SU-DHL-6 (cell line): Measurements from ENCODE around the gene CENPF.

Source experiments
- EZH2phosphoT487 ChIP-seq: fragments of 200-600 bp; sonication (generic), shearing (Covaris generic); conservative IDR thresholded peaks from 2 replicates; pipeline ENCODE4 v1.6.1; 2018; ENCODE audit warnings: mild to moderate bottlenecking, antibody characterized with exemption, low read length, moderate library complexity, mixed read lengths
- TF ChIP-seq, protein P1 (sequence below): fragments of 200-600 bp; sonication (generic); IDR thresholded peaks from one replicate; pipeline ENCODE4 v1.5.1; 2017; ENCODE audit warnings: antibody characterized with exemption, mild to moderate bottlenecking, low read length, moderate library complexity; ENCODE audit not compliant: insufficient read depth, poor library complexity, severe bottlenecking

DNA sequence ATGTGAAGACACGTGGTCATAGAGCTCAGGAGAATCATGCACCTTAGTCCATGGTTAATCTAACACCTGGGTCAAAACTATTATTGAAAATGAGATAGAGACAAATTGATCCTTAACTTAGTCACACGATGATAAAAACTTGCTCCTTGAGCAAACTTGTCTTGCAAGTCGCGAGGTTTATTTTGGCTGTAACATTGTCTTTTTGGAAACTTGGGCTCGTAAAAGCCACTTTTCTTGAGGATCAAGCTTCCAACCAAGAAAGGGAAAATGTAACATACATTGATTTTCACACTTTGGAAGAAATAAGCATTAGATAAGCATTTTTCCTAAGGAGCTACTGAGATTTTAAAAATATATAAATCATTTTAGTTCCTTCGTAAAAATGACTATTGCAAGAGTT, 19.9 kb upstream of the CENPF start:
- TF ChIP-seq, protein P1, sequence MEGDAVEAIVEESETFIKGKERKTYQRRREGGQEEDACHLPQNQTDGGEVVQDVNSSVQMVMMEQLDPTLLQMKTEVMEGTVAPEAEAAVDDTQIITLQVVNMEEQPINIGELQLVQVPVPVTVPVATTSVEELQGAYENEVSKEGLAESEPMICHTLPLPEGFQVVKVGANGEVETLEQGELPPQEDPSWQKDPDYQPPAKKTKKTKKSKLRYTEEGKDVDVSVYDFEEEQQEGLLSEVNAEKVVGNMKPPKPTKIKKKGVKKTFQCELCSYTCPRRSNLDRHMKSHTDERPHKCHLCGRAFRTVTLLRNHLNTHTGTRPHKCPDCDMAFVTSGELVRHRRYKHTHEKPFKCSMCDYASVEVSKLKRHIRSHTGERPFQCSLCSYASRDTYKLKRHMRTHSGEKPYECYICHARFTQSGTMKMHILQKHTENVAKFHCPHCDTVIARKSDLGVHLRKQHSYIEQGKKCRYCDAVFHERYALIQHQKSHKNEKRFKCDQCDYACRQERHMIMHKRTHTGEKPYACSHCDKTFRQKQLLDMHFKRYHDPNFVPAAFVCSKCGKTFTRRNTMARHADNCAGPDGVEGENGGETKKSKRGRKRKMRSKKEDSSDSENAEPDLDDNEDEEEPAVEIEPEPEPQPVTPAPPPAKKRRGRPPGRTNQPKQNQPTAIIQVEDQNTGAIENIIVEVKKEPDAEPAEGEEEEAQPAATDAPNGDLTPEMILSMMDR, result no peak
- TF ChIP-seq EZH2phosphoT487, result no peak
